GM12874 (cell line): Measurements from ENCODE around the gene YPEL4.

Source experiments
- CTCF ChIP-seq: IDR thresholded peaks from 2 replicates; pipeline ENCODE4 v1.5.1; 2011; ENCODE audit warnings: low read depth, mild to moderate bottlenecking, control low read depth, low read length, moderate library complexity; ENCODE audit not compliant: insufficient read depth

Gene YPEL4

GRCh38 chr11:57622263-57622662 lies 27.4 kb downstream of the YPEL4 start:
- TF ChIP-seq CTCF = no peak

GRCh38 chr11:57620467-57620866 lies 29.2 kb downstream of the YPEL4 start:
- TF ChIP-seq CTCF = no peak

GRCh38 chr11:57619331-57619730 lies 30.4 kb downstream of the YPEL4 start:
- peak; percentile 21; the same call in 1 of the 2 replicates for TF ChIP-seq CTCF

GRCh38 chr11:57618438-57618837 lies 31.3 kb downstream of the YPEL4 start:
- TF ChIP-seq CTCF = no peak

- no peak for TF ChIP-seq CTCF
These were observed 33.1 kb downstream of the YPEL4 start for GRCh38 chr11:57616595-57616994.

- TF ChIP-seq CTCF = no peak
These were observed 34.4 kb downstream of the YPEL4 start for GRCh38 chr11:57615308-57615707.

GRCh38 chr11:57614234-57614772 lies 35.4 kb downstream of the YPEL4 start:
- TF ChIP-seq CTCF = no peak
